AG04449 (cell line): ENCODE data around the gene NPAS1.

Experiments used
- CTCF ChIA-PET: fragments of 350-600 bp; formaldehyde crosslinking; extraction: SDS; loops from one replicate; lab custom pipeline; 2021; ENCODE audit warnings: antibody characterized with exemption; lab: Yijun Ruan, JAX
- POLR2A ChIA-PET: fragments of 400-600, 350-600 bp; formaldehyde crosslinking; extraction: SDS; loops from one replicate; lab custom pipeline; 2020; ENCODE audit warnings: antibody characterized with exemption, inconsistent platforms; lab: Yijun Ruan, JAX
- DNase-seq: peaks from one replicate; pipeline ENCODE4 v3.0.0-alpha.2; 2010; ENCODE audit warnings: low read depth, low spot score
- H3K4me3 ChIP-seq: 2 replicates; pipeline ENCODE4 v1.5.1; 2011; ENCODE audit warnings: low read depth, mild to moderate bottlenecking, control low read depth, low read length
- TF ChIP-seq, protein P1 (sequence below): IDR thresholded peaks from one replicate; pipeline ENCODE4 v1.5.1; 2011; ENCODE audit warnings: mild to moderate bottlenecking, moderate library complexity, low read length, control low read depth, inconsistent platforms; ENCODE audit not compliant: insufficient read depth; ENCODE audit errors: missing control alignments

NPAS1 gene

DNA sequence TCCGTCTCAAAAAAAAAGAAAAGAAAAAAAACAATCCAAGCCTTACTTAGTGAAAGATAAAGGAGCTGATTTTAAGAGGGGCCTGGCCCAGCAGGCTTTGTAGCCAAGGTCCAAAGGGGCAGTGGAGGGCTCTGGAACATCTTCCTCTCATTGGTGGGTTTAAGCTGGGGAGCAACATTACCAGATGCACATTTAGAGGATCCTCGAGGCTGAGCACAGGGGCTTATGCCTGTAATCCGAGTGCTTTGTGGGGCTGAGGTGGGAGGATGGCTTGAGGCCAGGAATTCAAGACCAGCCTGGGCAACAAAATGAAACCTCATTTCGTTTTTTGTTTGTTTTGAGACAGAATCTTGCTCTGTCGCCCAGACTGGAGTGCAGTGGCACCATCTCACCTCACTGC, 36.8 kb downstream of the NPAS1 start:
- POLR2A ChIA-PET = no interaction called here
- CTCF ChIA-PET = interaction anchor here (0.6 to 1.6 kb wide), 4 partner anchors 9 to 180 kb away, joined by 3 to 4 read pairs (median 3); no protein-coding TSS in a partner anchor
- no peak overlapping the region for H3K4me3 ChIP-seq
- TF ChIP-seq, protein P1, sequence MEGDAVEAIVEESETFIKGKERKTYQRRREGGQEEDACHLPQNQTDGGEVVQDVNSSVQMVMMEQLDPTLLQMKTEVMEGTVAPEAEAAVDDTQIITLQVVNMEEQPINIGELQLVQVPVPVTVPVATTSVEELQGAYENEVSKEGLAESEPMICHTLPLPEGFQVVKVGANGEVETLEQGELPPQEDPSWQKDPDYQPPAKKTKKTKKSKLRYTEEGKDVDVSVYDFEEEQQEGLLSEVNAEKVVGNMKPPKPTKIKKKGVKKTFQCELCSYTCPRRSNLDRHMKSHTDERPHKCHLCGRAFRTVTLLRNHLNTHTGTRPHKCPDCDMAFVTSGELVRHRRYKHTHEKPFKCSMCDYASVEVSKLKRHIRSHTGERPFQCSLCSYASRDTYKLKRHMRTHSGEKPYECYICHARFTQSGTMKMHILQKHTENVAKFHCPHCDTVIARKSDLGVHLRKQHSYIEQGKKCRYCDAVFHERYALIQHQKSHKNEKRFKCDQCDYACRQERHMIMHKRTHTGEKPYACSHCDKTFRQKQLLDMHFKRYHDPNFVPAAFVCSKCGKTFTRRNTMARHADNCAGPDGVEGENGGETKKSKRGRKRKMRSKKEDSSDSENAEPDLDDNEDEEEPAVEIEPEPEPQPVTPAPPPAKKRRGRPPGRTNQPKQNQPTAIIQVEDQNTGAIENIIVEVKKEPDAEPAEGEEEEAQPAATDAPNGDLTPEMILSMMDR = no peak
- no peak for DNase-seq

DNA sequence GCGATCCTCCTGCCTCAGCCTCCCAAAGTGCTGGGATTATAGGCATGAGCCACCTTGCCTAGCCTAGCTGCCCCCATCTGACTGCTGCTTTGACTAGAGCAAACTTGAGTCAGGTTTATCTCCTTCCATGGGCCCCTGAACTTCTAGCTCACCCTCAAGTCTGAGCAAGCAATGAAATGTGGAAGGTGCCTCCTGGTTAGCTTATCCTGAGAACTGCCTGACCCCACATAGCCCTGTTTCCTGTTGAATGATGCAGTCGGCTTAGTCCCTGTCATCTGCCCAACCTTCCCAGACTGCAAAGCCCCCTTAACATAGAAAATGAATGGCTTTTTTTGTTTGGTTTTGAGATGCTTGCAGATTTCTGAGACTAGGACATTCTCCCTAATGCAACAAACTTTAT, 37.7 kb downstream of the NPAS1 start:
- no peak for DNase-seq
- CTCF ChIA-PET = interaction anchor here (1.2 to 1.6 kb wide), 2 partner anchors 10 to 44 kb away, joined by 3 to 4 read pairs; no protein-coding TSS in a partner anchor
- TF ChIP-seq, protein P1 = no peak
- H3K4me3 ChIP-seq = no peak overlapping the region
- POLR2A ChIA-PET = no interaction called here

DNA sequence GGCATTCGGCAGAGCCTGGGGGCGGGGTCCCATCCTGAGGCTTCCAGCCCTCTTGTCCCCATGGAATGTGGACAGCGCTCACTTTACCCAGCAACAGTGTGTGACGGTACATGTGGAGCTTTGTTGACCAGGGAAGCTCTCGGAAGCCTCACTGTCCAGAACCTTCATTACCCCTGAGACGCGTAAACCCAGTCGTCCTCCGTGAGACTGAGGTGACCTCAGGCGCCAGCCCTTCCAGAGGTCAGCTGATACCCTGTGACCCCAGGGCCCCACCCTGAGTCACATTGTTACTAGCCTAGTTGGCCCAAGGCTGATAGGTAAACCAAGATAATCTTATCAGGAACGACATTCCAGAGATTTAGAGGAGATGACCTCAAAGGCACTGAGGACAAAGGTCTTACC, 39.0 kb downstream of the NPAS1 start:
- CTCF ChIA-PET = interaction anchor here (1.0 to 3.2 kb wide), 3 partner anchors 10 to 189 kb away, joined by 3 to 14 read pairs (median 3); no protein-coding TSS in a partner anchor
- no peak for DNase-seq
- POLR2A ChIA-PET = no interaction called here
- H3K4me3 ChIP-seq = no peak overlapping the region
- TF ChIP-seq, protein P1 = no peak

DNA sequence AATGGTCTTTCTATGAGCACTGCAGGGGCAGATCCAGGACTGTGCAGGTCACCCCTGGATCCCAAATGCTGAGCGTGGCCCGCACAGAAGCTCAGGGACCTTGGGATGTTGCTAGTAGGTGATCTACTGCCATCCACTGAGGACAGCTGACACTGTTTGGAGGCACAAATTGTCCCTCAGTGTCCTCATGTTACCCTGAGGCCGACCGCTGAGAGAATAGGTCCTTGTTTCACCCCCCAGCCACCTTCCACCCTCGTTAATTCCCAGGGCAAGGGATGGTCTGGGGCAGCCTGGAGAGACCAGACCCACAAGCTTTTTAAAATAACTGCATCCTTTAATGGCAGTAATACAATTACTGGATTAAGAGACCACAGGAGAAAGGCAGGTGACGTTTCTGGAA, 44.2 kb downstream of the NPAS1 start:
- ChIA-PET CTCF (interaction anchor here (0.9 to 1.9 kb wide), 4 partner anchors 15 to 335 kb away, joined by 3 to 13 read pairs (median 6); no protein-coding TSS in a partner anchor), POLR2A (no interaction called here)
- TF ChIP-seq, protein P1 = no peak

DNA sequence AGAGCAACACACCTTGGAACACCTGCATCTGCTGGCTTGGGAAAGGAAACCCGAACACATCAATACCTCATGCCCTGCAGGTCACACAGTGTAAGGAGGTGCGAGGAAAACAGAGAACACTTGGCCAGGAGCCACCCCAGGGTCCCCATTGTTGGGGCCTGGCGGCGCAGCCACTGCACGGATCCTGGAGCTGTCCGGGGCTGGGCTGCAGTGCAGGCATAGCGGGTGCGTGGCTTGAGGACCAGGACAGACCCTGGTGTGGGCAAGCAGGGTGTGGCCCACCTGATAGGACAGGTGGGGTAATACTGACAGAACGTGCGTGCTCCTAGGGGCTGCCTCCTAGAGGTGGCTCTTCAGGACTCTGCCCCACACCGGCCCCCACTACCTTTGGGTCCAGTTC, 45.6 kb downstream of the NPAS1 start:
- ChIA-PET POLR2A (no interaction called here), CTCF (no interaction called here)
- TF ChIP-seq, protein P1 = no peak
- no peak overlapping the region for H3K4me3 ChIP-seq
- DNase-seq = no peak

More for the DNA sequence above, 44.2 kb downstream of the NPAS1 start:
- DNase-seq = no peak
- no peak overlapping the region for H3K4me3 ChIP-seq

DNA sequence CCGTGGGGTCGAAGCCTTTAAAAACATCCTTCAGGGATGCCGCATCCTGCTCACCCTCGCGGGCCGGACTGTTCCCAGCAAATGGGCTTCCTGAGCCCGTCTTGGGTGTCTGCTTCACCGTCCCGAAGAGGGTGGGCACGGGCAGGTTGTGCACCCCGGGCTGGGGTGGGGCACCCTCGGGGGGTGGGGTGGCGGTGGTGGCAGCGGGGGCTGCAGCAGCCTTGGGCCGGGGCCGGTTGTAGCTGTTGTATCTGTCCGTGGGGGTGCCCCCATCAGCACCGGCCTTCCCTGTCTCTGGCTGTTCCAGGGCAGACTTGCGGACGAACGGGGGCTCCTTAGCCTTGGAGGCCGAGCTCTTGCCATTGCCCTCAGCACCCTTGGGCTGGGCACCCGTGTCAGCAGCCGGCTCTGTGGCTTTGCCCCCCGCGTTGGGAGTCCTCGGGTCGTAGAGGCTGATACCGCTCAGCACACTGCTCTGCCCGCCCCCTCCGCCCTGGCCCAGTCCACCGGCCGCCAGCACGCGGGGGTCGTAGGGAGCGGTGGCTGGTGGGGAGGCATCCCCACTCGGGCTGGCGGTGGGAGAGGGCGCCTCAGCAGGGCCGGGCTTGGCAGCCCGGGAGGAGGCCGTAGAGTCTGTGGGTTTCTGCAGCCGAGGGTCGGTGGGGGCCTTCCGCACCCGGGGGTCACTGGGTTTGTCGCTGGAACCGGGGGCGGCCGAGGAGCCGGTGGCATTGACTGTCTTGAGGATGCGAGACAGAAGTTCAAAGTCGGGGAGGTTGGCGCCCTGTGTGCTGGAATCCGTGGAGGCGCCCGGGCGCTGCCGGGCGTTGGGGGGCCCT, 47.0 kb downstream of the NPAS1 start:
- H3K4me3 ChIP-seq = no peak overlapping the region
- ChIA-PET POLR2A (no interaction called here), CTCF (no interaction called here)
- no peak for DNase-seq
- TF ChIP-seq, protein P1 = no peak
